Measurements from ENCODE around the gene HSPB7.
A peak's percentile ranks its signal among the peaks of the same experiment; 100 is the strongest.
"Not testable (repeated sequence)": the region's sequence is repeated elsewhere in the genome, so short reads cannot be mapped to it uniquely, and the experiment has no call there.

HSPB7 gene

DNA sequence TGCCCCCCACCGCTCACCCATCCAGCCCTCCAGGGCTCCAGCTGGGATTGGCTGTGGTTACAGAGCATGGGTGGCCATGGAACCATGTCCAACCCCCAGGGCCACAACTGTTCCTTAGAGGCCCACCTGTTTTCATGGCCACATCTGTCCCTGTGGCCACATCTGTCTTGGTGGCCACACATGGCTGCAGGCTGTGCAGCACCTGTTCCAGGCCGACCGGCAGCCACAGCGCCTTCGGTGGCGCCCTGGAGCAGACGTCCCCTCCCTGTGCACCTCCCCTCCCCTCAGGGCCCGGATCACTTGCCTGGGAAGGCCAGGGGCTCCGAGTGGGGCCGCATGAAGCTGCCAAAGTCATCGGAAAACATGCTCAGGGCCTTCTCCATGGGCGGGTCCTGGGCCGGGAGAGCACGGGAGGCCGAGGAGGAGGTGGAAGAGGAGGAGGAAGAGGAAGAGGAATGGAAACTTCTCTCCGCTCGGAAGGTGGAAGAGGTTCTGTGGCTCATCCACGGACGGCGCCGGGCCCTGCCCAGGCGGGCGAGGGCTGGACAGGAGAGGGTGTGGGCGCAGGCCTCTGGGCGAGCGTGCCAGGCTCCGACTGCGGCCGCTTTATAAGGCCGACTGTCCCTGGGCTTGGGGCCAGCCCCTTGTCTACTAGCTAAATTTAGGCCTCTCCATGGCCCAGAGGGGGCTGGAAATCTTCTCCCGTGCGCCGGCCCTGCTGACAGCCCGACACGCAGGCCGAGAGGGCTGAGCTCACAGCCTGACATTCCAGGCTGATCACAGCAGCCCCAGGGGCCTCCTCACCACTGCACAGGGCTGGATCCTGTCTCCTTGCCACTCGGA is at the start of gene HSPB7:
HSPB7 (minus strand) TSS at position 583 of the 843 bp plus-strand sequence; CDS start at position 503, 80 bp downstream.
- DNase-seq (ENCODE audit: low read depth in 1 of 2, low spot score in 1 of 2) = no peak

- DNase-seq (ENCODE audit: low read depth in 1 of 2, low spot score in 1 of 2) = no peak
Measured at GRCh38 chr1:16067127-16067768, 49.4 kb upstream of the HSPB7 start.

DNA sequence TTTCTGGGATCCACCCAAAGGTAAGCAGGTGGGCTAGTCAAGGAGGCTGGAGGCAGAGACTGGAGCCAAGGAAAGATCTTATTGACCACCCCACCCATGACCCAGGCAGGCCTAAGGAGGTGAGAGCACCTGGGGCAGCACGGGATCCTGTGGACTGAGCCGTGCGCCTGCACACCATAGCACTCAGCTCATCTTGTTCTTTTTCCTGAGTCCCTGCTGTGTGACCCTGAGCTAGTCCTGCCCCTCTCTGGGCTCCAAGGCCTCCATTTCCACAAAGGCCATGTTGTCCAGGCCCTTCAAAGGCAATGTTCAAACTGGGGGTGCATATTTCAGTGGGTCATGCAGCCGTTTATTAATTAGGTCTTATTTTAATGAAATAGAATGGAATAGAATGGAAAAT is 48.4 kb upstream of the HSPB7 start:
- no peak for DNase-seq (ENCODE audit: low read depth in 1 of 2, low spot score in 1 of 2)

DNA sequence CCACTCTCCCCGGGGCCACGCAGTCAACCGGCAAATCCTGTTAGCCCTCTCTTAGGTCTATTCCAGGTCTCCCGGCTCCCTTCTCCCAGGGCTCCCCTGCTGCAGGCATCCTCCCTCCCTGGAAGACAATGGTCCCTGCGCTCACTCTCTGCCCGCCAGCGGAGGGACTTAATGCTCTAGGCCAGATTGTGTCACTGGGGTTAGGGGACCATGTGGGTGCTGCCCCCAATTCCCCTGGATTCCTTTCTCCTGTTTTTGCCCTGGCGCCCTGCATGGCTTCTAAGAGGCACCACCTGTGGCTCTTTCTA is 47.4 kb upstream of the HSPB7 start:
- no peak for DNase-seq (ENCODE audit: low read depth in 1 of 2, low spot score in 1 of 2)

- no peak for DNase-seq (ENCODE audit: low read depth in 1 of 2, low spot score in 1 of 2)
Measured at GRCh38 chr1:16064536-16065268, 46.9 kb upstream of the HSPB7 start.

- no peak for DNase-seq (ENCODE audit: low read depth in 1 of 2, low spot score in 1 of 2)
Measured at GRCh38 chr1:16063921-16064320, 46.1 kb upstream of the HSPB7 start.

DNA sequence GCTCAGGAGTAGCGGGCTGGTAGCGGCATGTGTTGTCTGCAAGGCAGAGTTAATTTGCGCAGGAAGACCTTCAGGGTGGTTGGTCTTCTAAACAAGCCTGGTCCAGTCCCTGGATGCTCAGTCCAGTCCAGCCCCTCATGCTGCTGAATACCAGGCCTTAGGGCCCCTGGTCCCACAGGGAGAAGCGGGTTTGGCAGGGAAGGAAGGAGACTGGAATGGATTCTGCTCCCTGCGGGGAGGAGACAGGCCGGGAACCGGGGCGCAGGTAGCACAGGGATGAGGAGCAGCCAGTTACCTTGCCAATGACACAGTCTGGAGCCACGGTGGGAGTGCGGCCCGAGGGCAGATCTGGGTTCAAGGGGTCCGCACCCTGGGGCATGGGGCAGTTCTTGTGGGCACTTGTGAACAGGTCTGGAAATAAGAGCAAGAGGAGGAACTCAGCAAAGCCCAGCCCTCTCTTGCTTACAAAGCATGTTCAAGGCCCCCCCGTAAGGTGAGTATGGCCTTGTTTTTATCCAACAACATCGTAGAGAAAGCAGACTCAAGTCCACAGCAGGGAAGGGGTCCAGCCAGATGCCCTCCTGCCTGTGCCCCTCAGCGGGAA is 45.5 kb upstream of the HSPB7 start:
- DNase-seq (ENCODE audit: low read depth in 1 of 2, low spot score in 1 of 2) = no peak

- not testable (repeated sequence) for DNase-seq (ENCODE audit: low read depth in 1 of 2, low spot score in 1 of 2)
Measured at GRCh38 chr1:16062687-16063075, 44.8 kb upstream of the HSPB7 start.

DNA sequence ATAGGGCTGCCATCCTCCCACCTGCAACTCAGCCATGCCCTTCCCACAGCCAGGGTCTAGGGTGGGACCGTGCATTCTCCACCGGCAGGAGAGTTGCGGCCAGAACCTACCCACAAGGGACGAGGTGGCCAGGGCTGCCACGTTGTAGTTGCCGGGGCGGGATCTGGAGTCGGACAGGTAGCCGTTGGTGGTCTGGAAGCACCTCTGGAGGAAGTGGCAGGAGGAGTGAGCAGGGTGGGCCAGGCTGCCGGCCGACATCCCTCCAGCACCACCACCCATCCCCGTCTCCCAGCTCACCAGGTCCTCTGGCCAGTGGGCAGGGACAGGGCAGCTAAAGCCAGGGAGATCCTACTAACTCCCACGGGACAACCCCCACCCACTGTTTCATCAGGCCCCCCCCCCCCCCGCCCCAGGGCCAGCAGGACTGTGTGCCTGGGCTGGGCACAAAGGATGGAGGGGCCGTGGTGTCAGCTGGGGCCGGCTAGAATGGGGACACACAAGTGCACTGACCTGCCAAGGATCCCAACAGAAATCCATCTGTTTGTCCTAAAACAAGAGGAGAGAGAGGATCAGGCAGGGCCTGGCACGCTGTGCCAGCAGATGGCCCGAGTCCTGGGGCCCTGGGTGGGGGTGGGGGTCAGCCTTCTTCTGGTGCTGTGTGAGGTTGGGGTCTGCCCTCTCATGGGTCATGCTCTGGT is 44.3 kb upstream of the HSPB7 start:
- not testable (repeated sequence) for DNase-seq (ENCODE audit: low read depth in 1 of 2, low spot score in 1 of 2)

DNA sequence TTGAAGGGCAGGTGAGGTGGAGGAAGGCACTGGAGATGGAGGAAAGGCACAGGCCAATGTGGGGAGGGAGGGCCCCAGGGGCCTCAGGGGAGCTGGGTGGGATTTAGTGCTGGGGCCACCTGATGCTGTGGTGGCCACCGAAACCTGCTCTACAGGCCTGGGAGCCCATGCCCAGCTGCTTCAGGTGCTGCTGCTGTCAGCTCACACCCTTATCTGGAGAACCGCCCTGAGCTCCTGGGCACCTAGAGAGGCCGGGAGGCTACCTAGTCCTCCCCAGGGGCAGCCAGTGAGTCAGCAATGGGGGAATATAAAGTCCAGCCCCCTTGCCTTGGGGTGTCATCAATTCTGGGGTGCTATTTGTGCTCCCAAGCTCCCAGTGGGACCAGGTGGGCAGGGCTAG is 43.4 kb upstream of the HSPB7 start:
- DNase-seq (ENCODE audit: low read depth in 1 of 2, low spot score in 1 of 2) = no peak

DNA sequence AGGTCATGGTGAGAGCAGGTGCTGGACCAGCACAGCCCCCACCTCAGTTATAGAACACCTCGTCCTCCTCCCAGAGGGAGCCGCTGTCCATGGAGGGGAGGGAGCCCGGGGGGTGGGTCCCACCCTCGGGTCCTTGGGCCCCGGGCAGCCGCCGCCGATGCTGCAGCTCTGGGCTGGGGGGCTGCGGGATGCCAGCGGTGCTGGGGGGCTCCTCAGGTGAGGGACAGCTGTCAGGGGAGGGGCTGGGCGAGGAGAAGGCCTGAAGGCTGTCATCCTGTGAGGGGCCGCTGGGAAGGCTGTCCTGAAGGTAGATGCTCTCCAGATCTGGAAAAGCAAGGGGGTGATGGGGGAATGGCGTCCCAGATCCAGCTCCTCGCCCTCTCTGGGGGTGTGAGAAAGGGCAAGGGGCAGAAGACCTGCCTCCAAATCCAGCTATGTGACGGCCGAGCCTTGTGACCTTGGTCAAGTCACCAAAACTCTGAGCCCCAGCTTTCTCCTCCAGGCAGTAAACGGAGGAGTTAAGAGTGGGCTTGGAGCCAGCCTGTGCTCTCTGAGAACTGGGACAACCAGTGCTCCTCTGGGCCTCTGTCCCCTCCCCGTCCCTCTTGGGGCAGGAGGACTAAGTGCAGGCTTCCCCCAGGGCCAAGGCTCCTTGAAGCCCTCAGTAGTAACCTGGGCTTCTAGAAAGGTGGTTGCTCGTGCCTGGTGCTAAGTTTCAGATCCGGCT is 40.7 kb upstream of the HSPB7 start:
- DNase-seq (ENCODE audit: low read depth in 1 of 2, low spot score in 1 of 2) = not testable (repeated sequence)

DNA sequence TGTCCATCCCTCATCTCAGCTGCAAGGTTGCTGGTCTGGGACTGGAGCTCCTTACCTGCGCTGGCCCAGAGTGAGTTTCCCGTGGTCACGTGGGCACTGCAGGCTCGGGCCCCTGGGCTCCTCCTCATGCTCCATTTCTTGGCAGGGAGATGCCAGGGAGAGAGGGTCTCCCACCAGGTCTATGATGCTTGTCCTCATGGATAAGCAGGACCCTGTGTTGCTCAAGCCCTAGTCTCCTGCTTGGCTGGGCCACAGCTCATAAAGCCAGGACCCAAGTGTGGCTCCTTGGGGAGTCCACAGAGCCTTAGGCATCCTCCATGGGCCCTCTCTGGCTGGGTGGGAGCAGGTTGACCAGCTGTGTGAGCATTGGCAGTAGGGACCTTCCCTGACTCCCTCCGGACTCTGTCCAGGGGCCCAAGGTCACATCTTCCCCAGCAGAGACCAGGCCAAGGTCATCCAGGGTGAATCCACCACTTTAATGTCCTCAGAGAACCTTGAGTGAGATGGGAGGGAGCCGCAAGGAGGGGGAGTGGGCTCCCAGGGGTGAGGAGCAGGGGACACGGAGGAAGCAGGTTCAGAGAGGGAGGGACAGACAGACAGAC is 39.6 kb upstream of the HSPB7 start:
- DNase-seq (ENCODE audit: low read depth in 1 of 2, low spot score in 1 of 2) = not testable (repeated sequence)

- not testable (repeated sequence) for DNase-seq (ENCODE audit: low read depth in 1 of 2, low spot score in 1 of 2)
Measured at GRCh38 chr1:16056521-16056912, 38.7 kb upstream of the HSPB7 start.

- DNase-seq (ENCODE audit: low read depth in 1 of 2, low spot score in 1 of 2) = peak; percentile 42 to 70
Measured at GRCh38 chr1:16055613-16056520, 38.0 kb upstream of the HSPB7 start.

DNA sequence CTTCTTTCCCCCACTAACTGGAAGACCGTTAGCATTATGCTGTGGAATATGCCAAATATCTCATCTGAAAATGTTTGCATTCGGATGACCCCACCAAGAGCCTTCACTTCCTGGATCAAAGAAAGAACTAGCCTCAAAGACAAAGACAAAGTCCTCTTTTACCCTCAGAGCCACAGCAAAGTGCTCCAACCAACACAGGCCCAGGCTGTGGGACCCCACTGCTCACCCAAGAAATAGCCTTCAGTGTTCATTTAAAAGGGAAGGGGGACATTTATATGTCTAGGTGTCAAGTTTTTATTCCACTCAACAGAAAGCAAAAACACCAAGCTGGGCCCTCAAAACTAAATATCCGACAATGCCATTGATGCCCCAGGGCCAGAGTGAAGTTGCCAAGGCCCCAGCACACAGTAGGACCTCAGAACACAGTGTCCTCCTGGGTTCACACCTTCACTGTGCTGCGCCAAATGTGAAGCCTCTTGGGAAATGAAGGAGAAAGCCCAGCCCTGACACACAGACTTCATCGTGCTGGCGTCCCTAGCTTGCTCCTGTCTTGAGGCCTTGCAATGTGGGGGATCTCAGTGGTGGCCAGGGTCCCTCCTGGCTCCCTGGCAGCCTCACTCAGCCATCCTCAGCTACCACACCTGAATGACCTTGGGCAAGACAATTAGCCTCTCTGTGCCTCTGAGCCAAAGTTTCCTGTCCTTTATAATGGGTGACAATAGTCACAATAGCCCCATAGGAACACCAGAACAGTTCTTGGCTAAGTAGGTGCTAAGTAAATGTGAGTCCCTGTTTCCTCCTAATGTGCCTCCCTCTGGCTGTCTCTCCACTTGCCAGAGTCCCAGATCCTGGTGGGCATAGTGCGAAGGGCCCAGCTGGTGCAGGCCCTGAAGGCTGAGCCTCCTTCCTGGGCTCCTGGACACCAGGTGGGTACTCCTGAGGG is 37.0 kb upstream of the HSPB7 start:
- DNase-seq (ENCODE audit: low read depth in 1 of 2, low spot score in 1 of 2) = no peak

DNA sequence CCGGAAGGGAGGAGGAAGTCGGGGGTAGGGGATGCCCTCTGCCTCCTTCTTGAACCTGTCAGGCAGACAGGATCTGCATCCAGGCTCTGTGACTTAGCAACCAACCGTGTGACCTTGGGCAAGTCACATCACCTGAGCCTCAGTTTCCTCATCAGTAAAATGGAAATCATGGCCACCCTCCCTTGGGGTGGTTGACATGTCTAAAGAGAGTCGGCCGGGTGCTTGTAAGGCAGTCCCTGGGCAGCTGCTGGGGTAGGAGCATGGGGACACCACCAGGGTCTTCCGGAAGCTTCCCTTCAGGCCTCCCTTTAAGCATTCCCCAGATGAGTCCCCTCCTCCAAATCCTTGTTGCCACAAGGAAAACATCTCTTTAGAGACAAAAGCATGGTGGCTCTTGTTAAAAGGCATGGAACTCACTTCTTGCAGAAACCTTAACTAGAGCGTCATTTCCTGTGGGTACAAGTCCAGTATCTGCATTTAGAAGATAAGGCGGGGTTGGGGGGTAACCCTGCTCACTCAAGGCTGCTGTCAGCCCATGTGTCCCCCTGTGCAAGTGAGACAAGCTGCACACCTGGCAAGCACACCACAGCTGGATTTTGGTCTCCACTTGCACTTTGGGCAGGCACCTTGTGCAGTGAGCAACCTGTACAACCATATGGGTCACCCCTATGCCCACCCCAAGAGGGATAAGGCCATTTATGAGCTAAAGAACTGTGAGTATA is 36.1 kb upstream of the HSPB7 start:
- no peak for DNase-seq (ENCODE audit: low read depth in 1 of 2, low spot score in 1 of 2)

DNA sequence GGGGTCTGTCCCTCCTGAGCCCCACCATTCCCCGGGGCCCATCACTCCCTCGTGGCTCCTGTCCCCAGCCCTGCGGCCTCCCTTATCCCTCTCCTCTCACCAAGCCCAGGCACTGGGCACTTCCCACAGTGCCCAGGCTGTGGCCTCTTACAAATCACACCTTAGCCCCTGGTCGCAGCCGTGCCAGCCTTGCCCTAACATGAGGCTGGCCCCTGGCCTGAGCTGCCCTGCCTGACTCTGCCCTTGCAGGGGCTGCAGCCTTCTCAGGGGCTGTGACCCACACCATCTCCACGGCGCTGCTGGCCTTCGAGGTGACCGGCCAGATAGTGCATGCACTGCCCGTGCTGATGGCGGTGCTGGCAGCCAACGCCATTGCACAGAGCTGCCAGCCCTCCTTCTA is 34.1 kb upstream of the HSPB7 start:
- not testable (repeated sequence) for DNase-seq (ENCODE audit: low read depth in 1 of 2, low spot score in 1 of 2)

Measured in activated T-helper 1 cell treated with anti-CD3 and anti-CD28 coated beads, Interleukin-2, amount 50 U/mL, for 16 hours (primary cell).